Tibial nerve (tissue), 4 donors: ENCODE results near the gene GALNT6. TPM values are rescaled to one million over a fixed set of nuclear protein-coding genes. Genes with fewer than 3 reads are reported as not detected.
"Not testable (repeated sequence)": the region's sequence is repeated elsewhere in the genome, so short reads cannot be mapped to it uniquely, and the experiment has no call there.

Source experiments
- DNase-seq, 2 donors: peaks; one replicate each; pipeline ENCODE4 v3.0.0-alpha.2; 2019; ENCODE audit warnings: low spot score in 2 of 2
- H3K27ac ChIP-seq, 4 donors: fragments of 200-600 bp; sonication (generic) in 3 of 4; one replicate each; pipeline ENCODE4 v1.5.1; 2017 to 2019; ENCODE audit warnings: mild to moderate bottlenecking in 1 of 4
- H3K27me3 ChIP-seq, 2 donors: fragments of 200-600 bp; sonication (generic) in 1 of 2; one replicate each; pipeline versions ENCODE4 v1.5.1 to v1.6.0; 2017 to 2019
- H3K36me3 ChIP-seq, 3 donors: fragments of 200-600 bp; sonication (generic); one replicate each; pipeline ENCODE4 v1.5.1; 2018 to 2019
- H3K4me1 ChIP-seq, 4 donors: fragments of 200-600 bp; sonication (generic) in 3 of 4; one replicate each; pipeline ENCODE4 v1.5.1; 2017 to 2019
- H3K4me3 ChIP-seq, 4 donors: fragments of 200-600 bp; sonication (generic) in 3 of 4; one replicate each; pipeline ENCODE4 v1.5.1; 2017 to 2019; ENCODE audit warnings: mild to moderate bottlenecking in 1 of 4, moderate library complexity in 1 of 4
- H3K9me3 ChIP-seq, 4 donors: fragments of 200-600 bp; sonication (generic) in 3 of 4; one replicate each; pipeline ENCODE4 v1.5.1; 2017 to 2019
- EP300 ChIP-seq, 2 donors: sonication (generic); formaldehyde crosslinking; IDR thresholded peaks; one replicate each; pipeline ENCODE4 v1.6.1; 2017; ENCODE audit warnings: antibody characterized with exemption in 2 of 2, mild to moderate bottlenecking in 1 of 2
- POLR2A ChIP-seq, 2 donors: fragments of 450-650 bp; IDR thresholded peaks; one replicate each; pipeline ENCODE4 v1.6.1; 2017; ENCODE audit warnings: antibody characterized with exemption in 2 of 2, mild to moderate bottlenecking in 2 of 2, moderate library complexity in 2 of 2
- WGBS, 2 donors: methylation state at CpG; one replicate each; pipeline ENCODE4 v1.1.5; 2018; 5-methylcytosine and 5-hydroxymethylcytosine counted together
- total RNA-seq, 4 donors: library from RNA; depleted of rRNA; stranded (reverse); fragments of >200 nt; gene quantifications; one replicate each; pipeline ENCODE4 v1.1.0, GENCODE V29; 2016
- TF ChIP-seq, protein P1 (sequence below), 5 experiments: fragments of 200-600 bp in 3 of 5; fragments of 450-650 bp in 2 of 5; sonication (generic) in 3 of 5; IDR thresholded peaks; one replicate each; pipeline ENCODE4 v1.5.1; 2016 to 2019; ENCODE audit warnings: antibody characterized with exemption in 5 of 5, mild to moderate bottlenecking in 3 of 5, moderate library complexity in 2 of 5

The GALNT6 gene
- total RNA-seq, 4 donors from 2014 or later = 1.0 to 6.3 (median 4.3) TPM

DNA sequence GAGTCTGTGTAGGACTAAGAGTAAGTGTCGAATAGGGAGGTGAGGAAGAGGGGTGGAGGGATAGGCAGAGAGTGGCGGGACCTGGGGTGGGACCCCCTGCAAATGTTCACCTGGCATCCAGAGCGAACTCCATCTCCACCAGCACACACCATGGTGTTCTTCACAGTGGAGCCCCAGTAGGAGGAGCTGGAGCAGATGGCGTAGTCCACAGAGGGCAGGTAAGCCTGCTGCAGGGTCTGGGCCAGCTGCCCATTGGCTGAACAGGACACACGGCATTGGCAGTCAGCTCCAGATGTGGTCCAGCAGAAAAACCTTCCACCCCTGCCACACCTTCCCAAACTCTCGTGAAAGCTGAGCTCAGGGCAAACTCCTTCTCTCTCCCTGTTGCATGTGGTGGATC lies 51.5 kb downstream of the GALNT6 start:
- no peaks in the 10 kb centered on the region for H3K36me3 ChIP-seq
- no peak overlapping the region for H3K4me3 ChIP-seq
- no peak for DNase-seq
- H3K27ac ChIP-seq = no peak overlapping the region
- peaks cover 0 to 6% (median 0%) of the 10 kb centered on the region in 4 donors for H3K4me1 ChIP-seq
- H3K9me3 ChIP-seq = no peaks in the 10 kb centered on the region
- no peak for TF ChIP-seq EP300 (IDR thresholded peaks at IDR 0.05)
- no peak for TF ChIP-seq POLR2A (IDR thresholded peaks at IDR 0.05)
- TF ChIP-seq, protein P1, sequence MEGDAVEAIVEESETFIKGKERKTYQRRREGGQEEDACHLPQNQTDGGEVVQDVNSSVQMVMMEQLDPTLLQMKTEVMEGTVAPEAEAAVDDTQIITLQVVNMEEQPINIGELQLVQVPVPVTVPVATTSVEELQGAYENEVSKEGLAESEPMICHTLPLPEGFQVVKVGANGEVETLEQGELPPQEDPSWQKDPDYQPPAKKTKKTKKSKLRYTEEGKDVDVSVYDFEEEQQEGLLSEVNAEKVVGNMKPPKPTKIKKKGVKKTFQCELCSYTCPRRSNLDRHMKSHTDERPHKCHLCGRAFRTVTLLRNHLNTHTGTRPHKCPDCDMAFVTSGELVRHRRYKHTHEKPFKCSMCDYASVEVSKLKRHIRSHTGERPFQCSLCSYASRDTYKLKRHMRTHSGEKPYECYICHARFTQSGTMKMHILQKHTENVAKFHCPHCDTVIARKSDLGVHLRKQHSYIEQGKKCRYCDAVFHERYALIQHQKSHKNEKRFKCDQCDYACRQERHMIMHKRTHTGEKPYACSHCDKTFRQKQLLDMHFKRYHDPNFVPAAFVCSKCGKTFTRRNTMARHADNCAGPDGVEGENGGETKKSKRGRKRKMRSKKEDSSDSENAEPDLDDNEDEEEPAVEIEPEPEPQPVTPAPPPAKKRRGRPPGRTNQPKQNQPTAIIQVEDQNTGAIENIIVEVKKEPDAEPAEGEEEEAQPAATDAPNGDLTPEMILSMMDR (IDR thresholded peaks at IDR 0.05) = no peak
- H3K27me3 ChIP-seq = no peaks in the 10 kb centered on the region
- WGBS, 2 donors = 84 to 89% methylated on average over 6 of the region's 6 CpGs

- DNase-seq, H3K27ac ChIP-seq, H3K9me3 ChIP-seq, H3K4me1 ChIP-seq, H3K27me3 ChIP-seq, H3K36me3 ChIP-seq, H3K4me3 ChIP-seq: not testable (repeated sequence)
Measured at GRCh38 chr12:51337336-51337735, 53.9 kb downstream of the GALNT6 start.

DNA sequence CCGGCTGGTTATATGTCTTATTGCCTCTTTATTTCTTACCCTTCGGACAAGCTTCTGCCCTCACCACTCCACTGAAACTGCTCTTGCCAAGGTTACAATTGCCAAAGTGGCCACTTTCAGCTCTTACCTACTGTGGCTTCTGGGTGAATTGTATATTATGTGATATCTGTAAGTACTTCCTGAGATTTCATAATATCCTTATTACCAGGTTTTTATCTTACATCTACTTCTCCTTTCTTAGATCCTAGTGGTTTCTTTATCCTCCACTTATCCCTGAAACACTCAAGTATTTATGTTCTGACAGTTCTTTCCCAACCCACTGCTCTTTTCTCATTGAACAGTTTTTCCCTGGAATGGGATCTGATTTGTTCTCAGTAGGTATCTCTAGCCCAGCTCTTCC lies 55.3 kb downstream of the GALNT6 start:
- no peak for DNase-seq
- Histone ChIP-seq H3K9me3 (no peaks in the 10 kb centered on the region), H3K4me3 (no peak overlapping the region), H3K27ac (no peak overlapping the region), H3K4me1 (no peaks in the 10 kb centered on the region), H3K36me3 (no peaks in the 10 kb centered on the region), H3K27me3 (no peaks in the 10 kb centered on the region)
- no peak for TF ChIP-seq EP300 (IDR thresholded peaks at IDR 0.05)
- TF ChIP-seq, protein P1 (IDR thresholded peaks at IDR 0.05) = no peak
- TF ChIP-seq POLR2A (IDR thresholded peaks at IDR 0.05) = no peak
- 87 to 89% methylated on average over 2 of the region's 2 CpGs for WGBS, 2 donors

DNA sequence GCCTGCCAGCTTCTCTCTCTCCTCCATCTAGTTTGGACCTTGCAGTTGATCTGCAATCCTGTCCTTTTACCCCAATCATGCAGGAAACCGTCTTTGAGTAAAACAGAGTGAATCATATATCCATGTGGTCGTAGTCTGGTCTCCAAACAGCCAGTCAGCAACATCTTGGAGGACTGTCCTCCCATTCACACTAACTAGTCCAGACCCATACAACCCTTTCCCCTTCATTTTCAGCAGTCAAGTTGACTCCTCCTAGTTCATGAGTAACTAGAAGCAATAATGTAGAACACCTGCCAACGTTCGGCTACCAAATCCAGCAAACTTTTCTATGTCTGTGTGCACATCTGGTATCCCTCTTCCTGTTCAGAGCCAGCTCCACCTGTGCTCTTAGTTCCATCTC lies 56.4 kb downstream of the GALNT6 start:
- H3K4me3 ChIP-seq = no peak overlapping the region
- DNase-seq = no peak
- no peaks in the 10 kb centered on the region for H3K9me3 ChIP-seq
- no peaks in the 10 kb centered on the region for H3K27me3 ChIP-seq
- peaks cover 0 to 4% (median 0%) of the 10 kb centered on the region in 4 donors for H3K4me1 ChIP-seq
- TF ChIP-seq, protein P1 (IDR thresholded peaks at IDR 0.05) = no peak
- TF ChIP-seq POLR2A (IDR thresholded peaks at IDR 0.05) (no peak), EP300 (IDR thresholded peaks at IDR 0.05) (no peak)
- H3K27ac ChIP-seq = no peak overlapping the region
- H3K36me3 ChIP-seq = no peaks in the 10 kb centered on the region
- 79 to 80% methylated on average over 4 of the region's 4 CpGs for WGBS, 2 donors

- Histone ChIP-seq H3K4me3 (no peak overlapping the region), H3K27me3 (no peaks in the 10 kb centered on the region), H3K9me3 (no peaks in the 10 kb centered on the region), H3K27ac (no peak overlapping the region), H3K4me1 (peaks cover 0 to 6% (median 0%) of the 10 kb centered on the region in 4 donors), H3K36me3 (no peaks in the 10 kb centered on the region)
- TF ChIP-seq, protein P1 (IDR thresholded peaks at IDR 0.05) = no peak
- no peak for TF ChIP-seq POLR2A (IDR thresholded peaks at IDR 0.05)
- TF ChIP-seq EP300 (IDR thresholded peaks at IDR 0.05) = no peak
- WGBS, 2 donors = 72 to 74% methylated on average over 6 of the region's 6 CpGs
- DNase-seq = no peak
Measured at GRCh38 chr12:51333536-51333935, 57.7 kb downstream of the GALNT6 start.

DNA sequence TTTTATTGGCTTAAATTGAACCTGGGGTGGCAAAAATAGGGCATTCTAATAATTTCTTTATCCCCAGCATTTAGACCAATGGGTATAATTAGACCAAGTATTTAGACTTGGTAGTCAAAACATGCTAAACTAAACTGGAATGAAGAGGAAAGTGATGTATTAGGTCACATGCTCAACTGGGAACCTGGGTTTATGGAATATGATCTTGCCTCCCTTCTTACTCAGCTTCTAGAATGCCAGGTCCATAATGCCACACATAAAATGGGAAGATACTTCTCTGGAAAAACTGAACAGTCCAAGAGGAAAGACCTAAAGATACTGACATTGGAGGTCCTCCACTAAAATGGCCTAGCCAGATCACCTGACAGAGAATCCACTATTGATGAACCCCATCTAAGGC lies 61.0 kb downstream of the GALNT6 start:
- TF ChIP-seq EP300 (IDR thresholded peaks at IDR 0.05) (no peak), POLR2A (IDR thresholded peaks at IDR 0.05) (no peak)
- TF ChIP-seq, protein P1 (IDR thresholded peaks at IDR 0.05) = no peak
- Histone ChIP-seq H3K27me3 (no peaks in the 10 kb centered on the region), H3K36me3 (no peaks in the 10 kb centered on the region), H3K4me1 (peaks cover 0 to 12% (median 9%) of the 10 kb centered on the region in 4 donors), H3K27ac (no peak overlapping the region), H3K9me3 (no peaks in the 10 kb centered on the region), H3K4me3 (no peak overlapping the region)
- DNase-seq = no peak
